NOMO-1 (cell line): ENCODE results near the gene CDCA4.
A peak's percentile ranks its signal among the peaks of the same experiment; 100 is the strongest.

Experiments
- DNase-seq, 2 experiments: peaks; one replicate each; lab custom pipeline; 2025; ENCODE audit not compliant: unreplicated experiment in 2 of 2; lab: John Stamatoyannopoulos, UW

CDCA4 gene

DNA sequence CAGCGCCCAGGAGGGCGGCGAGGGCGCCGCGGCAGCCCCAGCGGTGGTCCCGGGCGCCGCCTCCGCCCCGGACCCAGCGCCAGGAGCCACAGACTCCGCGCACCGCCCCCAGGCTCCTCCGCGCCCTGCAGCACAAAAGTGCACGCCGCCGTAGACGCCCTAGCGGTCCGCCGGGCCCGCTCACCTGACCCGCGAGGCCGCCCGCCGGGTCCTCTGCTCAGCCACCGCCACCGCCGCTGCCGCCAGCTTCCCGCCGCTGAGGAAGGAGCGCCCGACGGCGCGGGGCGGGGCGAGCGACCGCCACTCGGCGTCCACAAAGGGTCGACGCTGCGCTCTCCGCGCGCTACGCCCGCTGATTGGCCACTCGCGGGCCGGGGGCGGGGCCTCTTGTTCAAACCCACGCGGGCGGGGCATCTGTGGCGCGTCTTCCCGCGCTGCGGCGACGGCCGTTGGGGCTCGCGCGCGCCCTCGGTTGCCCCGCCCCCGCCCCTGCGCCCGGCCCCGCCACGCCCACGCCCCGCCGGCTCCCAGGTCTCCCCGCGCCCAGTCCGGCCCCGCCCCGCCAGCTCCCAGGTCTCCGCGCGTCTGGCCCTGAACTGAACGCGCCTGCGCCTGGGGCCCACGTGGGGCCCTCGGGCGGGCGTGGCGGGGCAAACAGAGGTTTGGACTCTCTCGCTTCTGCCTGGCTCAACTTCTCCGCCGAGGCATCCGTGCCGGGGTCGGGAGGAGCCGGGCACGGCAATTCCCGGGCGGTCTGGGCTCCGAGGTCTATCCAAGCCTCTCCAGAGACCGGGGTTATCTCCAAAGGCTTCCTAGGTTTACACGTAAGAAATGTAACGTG is at the start of gene CDCA4:
Gene CDCA4 (minus strand): TSS at position 269 of the 841 bp plus-strand sequence. CDS start 9,154 bp downstream, outside the sequence.
- DNase-seq, result peak; percentile 99

DNA sequence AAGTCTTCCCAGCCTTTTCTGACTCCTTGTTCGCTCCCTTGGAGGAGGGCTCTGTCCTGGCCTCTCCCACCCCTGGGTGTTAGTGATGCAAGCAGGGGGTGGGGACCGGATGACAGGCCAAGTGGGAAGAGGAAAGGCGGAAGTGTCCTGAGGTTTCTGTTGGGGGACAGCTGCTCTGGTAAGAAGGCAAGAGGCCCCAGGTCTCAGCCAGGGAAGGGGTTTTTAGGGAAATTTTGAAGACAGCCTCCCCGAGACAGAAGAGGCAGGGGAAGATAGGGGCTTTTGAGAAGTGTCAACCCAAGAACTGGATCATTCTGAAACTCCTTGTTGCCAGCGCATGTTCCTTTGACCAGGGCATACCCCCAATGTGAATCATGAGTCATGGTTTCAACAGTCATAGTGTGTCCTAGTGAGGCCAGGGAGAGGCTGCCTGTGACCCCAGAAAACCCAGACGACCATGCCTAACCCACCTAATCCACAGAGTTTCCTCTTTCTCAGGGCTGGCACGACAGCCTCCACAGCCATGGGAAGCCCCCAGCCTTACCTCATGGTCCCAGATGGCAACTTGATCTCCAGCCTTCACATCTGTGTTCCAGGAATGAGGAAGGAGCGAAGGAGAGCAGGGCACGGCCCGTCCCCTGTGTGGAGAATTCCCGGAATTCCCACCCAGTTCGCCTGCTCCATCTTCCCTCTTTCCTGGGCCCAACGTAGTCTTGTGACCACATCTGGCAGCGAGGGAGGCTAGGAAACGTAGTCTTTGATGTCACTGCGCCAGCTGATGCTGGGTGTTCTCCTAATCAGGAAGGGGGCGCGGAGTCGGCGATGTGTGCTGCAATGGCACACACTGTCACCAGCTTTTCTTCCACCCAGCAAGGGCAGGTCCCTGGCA is 49.2 kb upstream of the CDCA4 start:
- DNase-seq, result peak; percentile 81 to 82

DNA sequence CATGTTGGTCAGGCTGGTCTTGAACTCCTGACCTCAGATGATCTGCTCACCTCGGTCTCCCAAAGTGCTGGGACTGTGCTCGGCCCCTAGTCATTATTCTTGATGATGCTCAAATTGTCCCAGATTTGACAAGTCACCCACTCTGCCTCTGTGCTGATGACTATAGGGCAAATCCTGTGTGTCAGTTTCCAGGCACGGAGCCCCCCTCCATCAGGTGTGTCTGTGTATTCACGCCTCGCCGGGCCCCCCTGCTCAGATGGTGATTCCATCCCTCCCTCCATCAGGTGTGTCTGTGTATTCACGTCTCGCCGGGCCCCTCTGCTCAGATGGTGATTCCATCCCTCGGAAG is 48.6 kb upstream of the CDCA4 start:
- no peak for DNase-seq

DNA sequence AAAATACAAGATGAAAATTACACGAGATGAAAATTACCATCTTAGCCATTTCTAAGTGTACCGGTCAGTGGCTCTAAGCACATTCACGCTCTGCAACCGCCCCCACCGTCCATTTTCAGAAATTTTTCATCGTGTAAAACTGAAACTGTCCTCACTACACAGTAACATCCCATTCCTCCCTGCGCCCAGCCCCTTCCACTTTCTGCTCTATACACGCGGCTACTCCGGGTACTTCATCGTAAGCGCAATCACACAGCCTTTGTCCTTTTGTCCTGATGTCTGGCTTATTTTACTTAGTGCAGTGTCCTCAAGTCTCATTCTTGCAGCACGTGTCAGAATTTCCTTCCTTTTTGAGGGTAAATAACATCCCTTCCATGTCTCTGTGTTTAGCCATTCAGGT is 47.9 kb upstream of the CDCA4 start:
- DNase-seq, result no peak

DNA sequence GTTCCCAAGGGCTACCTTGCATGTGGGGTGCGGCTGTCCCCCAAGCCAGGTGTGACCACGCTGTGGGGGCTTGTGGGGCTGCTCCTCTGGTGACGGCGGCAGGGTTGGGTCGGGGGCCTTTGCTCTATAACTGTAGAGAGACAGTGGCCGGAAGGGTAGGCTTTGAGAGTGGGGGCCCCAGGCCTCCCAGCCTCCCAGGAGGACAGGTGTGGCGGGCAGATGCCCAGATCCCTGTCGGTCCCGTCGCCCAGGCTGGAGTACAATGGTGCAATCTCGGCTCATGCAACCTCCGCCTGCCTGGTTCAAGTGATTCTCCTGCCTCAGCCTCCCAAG is 47.1 kb upstream of the CDCA4 start:
- no peak for DNase-seq

DNA sequence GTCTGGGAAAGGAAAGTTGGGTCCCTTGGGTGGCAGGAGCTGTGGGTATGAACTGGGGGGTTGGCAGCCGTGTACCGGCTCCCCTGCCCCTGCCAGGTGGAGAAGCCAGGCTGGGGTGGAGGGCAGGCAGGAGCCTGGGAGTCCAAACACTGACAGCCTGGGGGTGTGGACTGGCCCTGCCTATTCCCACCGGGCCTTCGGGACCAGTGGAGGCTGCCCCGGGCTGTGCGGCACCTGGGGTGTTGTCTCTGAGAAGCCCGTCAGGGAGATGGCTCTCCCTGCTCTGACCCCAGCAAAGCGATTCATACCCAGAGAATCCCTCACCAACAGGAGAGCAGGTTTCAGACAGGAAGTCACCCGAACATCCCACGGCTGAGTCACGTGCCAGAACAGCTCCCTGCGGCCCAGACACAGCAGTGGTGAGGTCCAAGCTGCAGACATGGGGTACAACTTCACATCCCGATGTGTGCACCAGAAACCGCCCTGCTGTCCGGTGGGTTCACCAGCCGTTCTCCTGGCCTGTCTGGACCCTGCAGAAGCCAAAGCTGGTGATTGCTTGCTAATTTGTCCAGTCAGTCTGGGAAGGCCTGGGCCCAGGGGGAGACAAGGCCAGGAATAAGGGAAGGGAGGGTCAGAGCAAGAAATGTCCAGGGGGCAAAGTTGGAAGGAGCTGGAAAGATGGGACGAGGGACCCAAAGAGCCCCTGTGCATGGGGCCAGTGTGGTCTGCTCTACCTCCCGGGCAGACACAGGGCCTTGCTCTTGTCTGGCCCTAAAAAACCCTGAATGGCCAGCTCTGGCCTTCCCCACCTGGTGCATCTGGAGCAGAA is 46.5 kb upstream of the CDCA4 start:
- DNase-seq, result peak; percentile 12 to 17

DNA sequence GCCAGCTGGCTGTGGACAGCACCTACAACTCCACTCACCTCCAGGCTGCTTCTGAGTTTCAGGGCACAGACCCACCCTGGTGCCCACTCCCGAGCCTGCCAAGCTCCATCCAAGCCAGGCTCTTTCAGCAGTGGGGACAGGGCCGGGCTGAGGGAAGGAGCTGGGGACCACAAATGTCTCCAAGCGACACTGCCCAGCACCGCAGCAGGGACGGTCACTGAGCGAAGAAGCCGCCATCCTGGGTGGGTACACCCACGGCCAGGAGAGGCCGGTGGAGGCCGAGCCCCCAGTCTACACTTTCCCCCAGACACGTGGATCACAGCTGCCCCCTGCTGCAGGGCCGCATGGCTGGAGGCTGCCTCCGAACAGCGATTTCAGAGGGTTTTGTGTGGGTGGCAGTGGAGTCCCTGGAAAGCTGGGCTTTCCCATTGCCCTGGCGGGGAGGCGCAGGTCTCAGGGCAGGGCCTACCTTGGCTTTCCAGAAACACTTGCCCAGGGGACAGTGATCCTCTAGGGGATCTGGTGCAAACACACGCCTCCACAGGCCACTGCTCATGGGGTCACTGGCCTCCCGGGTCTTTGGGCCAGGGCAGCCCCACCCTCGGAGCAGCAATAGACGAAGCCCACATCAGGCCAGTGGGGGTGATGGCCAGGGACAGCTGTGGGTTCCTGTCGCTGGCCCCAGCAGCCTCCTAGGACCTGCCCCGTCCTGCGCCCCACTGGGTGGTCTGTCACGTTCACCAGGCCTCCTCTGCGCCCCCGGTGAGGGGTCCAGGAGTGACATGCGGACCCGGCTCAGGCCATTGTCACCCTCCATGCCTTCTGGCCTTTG is 45.6 kb upstream of the CDCA4 start:
- no peak for DNase-seq

DNA sequence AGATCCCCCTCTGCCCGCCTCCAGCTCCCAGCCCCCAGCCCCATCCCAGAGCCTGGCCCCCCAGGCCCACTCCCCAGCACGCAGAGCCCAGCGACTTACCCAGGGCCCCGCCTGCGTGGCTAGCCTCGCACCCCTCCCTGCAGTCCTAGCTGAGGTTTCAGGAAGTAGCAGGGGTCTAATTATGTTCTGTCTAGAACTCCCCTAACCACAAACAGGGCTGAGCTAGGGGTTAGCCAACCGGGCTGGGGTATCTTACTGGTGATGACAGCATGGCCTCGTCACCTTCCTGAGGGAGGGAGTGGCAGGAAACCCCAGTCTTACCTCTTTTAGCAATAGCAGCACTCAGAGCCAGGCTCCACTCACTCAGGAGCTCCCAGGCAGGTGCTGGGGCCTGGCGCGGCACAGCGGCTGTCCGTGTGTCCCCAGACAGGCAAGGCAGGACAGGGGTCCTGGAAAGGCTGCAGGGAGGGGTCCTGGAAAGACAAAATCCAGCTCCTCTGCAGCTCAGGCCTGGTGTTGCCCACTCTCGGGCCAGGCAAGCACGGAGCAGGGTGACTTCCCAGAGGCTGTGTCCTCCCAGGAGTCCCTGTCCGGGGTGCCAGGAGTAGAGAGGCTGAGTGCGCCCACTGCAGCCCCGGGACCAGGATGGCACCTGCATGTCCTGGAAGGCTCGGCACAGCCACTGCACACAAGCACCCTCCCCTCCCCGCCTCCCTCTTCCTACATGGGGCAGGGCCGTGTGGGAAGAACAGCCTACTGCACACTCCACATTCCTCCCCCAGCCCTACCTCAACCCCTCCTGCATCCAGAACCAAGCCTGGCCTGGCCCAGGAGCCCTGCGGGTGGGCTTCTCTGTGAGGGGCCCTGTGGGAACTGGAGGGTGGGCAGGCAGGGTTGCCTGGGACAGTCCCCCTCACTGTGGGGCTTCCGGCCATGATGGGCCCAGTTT is 44.7 kb upstream of the CDCA4 start, which contains the start of gene GPR132:
Gene GPR132 (minus strand): TSS at position 151 of the 949 bp plus-strand sequence. CDS start 10,010 bp downstream, outside the sequence.
- peak; percentile 95 to 99 for DNase-seq

DNA sequence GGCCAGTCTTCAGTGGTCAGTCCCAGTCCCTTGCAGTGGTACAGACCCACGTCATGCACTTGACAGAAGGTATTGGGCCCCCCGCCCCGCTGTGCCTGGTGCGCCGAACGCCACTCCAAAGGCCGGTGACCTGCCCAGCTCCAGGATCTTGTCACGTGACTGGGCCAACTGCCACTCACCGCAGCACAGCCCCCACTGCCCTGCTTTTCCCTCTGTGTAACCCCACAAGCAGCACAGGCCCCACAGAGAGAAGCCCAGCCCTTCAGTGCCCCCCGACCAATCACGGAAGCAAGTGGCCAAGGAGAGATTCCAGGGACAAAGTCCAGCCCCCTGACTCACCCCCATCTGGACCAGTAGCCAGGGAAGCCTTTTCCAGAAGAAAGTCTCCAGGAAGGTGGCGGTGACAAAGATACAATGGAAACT is 43.8 kb upstream of the CDCA4 start:
- peak; percentile 84 to 85 for DNase-seq

DNA sequence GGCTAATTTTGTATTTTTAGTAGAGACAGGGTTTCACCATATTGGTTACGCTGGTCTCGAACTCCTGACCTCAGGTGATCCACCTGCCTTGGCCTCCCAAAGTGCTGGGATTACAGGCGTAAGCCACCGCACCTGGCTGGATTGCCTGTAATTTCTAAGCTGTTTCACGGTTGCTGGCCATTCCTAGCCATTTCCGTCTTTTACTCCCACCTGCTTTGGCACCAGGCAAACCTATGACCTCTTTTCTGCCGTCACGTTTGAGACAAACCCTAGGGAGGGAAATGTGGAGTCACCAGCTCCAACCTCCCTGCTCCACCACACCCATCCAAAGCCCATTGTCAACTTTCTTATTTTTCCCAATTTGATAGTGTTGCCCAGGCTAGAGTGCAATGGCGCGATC is 43.1 kb upstream of the CDCA4 start:
- DNase-seq, result no peak

DNA sequence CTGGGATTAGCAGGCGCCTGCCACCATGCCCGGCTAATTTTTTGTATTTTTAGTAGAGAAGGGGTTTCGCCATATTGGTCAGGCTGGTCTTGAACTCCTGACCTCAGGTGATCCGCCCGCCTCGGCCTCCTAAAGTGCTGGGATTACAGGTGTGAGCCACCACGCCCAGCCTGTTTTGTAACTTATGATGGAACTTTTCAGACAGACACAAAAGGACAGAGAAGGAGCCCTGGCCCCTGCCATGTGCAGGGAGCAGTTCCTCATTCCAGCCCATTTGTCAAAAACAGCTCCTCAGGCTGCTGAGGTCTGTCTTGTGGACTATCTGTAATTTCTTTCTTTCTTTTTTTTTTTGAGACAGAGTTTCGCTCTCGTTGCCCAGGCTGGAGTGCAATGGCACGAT is 42.6 kb upstream of the CDCA4 start:
- peak; percentile 69 to 70 for DNase-seq

DNA sequence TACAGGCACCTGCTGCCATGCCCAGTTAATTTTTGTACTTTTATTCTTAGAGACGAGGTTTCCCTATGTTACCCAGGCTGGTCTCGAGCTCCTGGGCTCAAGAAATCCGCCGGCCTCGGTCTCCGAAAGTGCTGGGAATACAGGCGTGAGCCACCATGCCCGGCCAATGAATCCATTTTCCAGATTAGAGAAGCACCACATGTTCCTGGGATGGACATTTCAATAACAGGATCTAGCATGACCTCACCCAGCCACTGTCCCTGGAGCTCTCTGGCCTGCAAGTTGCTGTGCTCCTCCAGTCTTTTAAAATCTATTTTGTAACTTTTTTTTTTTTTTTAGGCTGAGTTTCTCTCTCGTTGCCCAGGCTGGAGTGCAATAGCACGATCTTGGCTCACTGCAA is 42.2 kb upstream of the CDCA4 start:
- no peak for DNase-seq

DNA sequence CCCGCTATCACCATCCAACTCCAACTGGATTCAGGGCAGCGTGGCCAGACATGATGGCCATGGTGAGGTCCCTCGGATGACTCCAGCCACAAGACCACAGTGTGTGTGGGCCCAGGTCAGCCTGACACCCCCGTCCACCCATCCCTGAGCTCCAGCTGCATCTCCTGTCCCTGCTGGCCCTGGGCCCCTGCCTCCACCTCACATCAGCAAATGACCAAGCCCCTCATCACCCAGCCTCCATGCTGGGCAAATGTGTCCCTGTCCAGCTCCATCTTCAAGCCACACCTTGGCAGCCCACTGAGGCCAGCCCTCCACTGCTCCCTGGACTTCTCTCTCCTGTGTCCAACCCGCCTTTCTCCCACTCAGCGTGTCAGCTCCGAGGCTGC is 41.2 kb upstream of the CDCA4 start:
- DNase-seq, result no peak

DNA sequence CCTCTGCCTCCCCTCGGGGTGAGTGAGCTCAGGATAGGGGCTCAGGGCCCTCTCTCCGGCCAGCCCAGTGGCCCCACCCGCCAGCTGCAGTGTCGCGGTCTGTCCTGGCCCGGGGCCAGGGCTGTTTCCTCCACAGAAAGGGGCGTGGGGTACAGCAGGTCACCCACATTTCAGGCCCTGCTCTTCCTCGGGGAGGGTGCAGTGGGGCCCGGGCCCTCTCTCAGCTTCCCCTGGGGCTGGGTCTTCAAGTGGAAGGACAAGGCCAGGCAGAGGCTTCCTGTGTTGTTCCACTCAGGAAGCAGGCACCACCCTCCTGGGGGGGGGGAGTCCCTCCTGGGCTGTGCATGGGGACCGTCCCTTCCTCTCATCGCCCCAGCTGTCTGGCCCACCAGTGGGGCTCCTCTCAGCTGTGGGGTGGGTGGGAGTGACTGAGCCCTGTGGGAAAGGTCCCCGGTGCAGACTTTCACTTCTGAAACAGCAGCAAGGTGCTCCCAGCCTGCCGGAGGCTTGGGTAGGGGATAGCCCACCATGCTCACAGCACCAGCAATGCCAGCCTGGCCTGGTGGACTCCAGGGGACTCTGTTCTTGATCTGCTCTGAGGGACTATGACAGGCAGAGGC is 40.7 kb upstream of the CDCA4 start:
- DNase-seq, result peak in 1 of 2 experiments; percentile 34

DNA sequence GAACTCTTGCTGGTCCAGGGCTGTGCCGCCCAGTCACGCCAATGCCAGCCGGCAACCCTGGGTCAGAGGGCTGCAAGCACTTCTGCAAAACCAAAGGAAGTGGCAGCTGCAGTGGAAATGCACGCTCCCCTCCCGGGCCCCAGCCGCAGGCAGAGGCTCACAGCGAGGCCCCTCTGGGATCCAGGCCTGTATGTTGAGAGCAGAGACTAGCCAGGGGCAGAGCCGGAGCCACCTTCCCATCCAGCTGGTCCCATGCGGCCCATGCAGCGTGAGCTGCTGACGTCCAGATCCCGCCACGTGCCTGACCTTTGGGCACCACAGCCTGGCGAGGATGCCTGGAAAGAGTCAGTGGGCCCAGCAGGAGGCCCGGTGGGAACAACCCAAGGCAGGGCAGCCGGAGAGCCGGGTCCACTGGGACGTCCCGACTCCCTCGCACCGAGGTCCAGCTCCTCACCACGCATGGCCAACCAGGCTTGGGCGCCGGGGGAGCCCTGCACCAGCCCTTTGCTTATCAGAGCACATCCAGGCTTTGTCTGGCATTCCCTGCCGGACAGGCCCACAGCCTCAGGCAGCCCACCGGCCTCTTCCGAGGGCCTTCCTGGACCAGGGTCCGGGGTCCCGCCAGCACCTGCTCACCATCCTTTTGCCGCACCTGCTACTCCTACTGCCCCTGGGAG is 40.0 kb upstream of the CDCA4 start:
- peak; percentile 81 to 83 for DNase-seq

DNA sequence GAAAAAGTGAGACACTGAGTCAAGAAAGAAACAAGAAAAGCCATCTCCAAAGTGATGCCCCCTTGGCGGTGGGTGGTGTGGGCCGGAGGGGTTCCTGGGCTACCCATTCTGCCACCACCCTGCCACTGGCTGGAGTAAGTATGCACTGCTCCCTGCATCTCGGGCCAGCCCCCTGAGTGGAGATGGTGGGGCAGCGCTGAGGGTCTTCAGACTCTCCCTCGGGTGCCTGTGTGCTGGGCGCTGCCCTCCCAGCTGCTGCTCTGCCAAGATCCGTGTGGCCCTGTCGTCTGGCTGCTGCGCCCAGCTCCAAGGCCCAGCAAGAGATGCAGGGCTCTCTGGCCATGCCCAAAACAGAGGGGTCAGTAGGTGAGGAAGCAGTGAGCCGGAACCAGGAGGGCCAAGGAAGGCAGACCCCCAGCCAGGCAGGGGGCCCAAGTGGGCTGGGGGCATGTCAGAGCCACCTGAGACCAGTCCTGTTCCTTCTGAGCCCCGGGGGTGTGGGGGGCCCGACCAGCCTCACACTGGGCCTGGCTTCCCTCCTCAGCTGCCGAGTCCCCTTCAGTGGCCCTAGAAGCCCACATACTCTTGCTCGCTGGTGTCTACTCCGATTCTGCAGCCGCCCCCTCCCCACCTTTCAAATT is 39.2 kb upstream of the CDCA4 start:
- no peak for DNase-seq
